NCI-H748 (cell line): ENCODE measurements around the gene CAMTA1.
"Not testable (repeated sequence)": the region's sequence is repeated elsewhere in the genome, so short reads cannot be mapped to it uniquely, and the experiment has no call there.

ENCODE experiments used
- DNase-seq: peaks from one replicate; lab custom pipeline; 2025; ENCODE audit not compliant: unreplicated experiment; lab: John Stamatoyannopoulos, UW

CAMTA1 gene

DNA sequence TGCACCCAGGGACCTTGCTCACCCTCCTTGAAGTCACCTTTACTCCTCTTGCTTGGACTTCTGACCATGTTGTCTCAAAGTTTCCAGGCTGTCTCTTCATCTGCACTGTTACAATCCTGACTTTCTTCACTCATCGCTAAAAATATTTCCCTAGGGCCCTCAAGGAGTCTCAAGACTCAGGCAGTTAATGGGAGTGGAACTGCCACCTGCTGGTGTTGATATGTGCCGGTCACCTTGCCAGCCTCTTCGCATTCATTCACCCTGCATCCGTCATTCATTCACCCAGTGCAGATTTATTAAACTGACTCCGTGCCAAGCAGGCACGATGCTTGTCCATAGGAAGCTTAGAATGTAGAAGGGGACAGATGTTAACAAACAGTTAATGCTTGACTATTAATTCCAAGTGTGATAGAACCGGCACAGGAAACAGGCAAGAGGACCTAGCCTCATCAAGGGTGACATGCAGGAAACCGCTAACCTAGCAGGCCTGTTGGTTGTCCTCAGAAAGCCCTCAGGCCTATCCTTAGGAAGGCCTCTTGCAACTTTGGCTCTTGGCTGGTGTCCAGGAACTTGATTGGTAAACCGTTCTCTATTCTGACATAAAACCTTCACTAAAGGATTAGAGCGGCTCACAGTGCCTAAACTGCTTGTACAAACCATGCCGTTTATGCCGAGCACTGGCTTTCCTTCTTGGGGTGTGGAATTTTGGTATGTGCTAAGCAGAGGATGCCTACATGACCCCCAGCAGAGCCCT lies 342.2 kb downstream of the CAMTA1 start:
- no peak for DNase-seq

DNA sequence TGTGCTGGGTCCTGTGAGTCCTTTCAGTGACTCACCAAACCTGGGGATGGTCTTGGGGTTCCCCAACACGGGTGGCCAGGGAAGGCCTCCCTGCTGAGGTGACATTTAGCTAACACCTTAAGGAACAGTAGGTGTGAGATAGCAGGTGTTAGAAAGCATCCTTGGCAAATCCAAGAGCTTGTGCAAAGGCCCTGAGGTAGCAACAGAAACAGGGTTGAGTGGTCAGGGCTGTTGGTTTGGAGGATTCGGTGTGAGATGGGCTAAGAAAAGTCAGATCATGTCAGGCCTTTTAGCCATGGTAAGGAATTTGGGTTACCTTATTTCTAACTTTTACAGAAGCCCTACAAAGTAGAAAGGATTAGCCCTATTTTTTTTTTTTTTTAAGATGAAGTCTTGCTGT lies 343.0 kb downstream of the CAMTA1 start:
- no peak for DNase-seq

DNA sequence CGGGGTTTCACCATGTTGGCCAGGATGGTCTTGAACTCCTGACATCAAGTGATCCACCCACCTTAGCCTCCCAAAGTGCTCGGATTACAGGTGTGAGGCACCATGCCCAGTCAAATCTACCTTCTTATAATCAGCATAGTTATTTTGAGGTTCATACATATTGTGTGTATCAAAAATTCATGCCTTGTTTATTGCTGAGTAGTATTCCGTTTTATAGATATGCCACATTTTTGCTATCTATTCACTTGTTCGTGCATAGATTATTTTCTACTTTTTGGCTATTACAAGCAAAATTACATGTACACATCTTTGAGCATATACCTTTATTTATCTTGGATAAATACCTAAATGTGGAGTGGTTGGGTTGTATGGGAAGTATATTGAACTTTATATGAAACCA lies 344.9 kb downstream of the CAMTA1 start:
- no peak for DNase-seq

DNA sequence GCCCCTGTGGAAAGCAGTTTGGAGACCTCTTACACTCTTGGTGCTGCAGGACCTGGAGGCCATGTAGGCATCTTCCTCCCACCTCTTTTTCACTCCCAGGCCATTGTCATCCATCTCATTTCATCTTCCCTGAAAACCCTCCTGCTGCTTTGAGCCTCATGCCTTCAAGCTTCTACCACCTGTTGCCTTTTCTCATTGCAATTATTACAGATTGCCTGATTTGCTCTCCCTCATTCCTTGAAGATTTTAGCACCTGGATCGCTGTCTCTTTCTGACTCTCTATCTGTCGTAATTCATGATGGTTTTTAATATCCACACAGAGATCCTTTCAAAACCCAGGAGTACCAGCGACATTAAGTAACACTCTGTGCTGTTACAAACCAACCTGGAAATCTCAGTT lies 350.2 kb downstream of the CAMTA1 start:
- no peak for DNase-seq

DNA sequence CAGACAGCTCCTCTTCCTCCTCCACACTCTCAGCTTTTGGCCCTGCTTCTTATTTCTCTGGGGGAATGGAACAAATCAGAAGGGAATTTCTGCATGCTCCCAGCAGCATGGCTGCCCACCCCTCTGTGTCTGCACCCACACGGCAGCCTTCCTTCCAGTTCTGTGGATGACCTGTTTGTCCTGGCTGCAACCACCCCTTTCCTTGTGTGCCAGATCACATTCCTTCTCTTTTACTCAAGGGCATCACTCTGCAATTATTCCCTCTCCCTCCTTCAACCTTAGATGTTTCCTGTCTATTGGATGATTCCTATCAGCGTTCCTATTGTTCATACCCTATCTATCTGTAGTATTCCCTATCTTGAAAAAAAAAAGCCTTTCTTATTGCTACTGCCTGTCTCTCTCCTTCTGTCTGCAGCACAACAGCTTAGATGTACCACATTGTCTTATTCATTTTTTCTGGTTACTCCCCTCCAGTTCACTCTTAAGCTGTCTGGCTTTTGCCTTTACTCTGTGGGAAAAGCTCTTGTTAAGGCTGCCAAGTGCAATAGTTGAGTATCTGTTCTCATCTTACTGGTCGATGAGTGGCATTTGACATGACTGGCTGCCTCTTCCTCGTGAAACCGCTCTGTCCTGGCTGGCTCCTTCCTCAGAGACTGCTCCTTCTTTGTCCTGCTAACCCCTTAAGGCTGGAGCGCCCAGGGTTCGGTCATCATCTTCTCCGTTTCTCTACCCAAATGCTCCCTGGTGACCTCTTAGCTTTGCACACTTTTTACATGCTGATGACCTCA lies 351.1 kb downstream of the CAMTA1 start:
- no peak for DNase-seq

DNA sequence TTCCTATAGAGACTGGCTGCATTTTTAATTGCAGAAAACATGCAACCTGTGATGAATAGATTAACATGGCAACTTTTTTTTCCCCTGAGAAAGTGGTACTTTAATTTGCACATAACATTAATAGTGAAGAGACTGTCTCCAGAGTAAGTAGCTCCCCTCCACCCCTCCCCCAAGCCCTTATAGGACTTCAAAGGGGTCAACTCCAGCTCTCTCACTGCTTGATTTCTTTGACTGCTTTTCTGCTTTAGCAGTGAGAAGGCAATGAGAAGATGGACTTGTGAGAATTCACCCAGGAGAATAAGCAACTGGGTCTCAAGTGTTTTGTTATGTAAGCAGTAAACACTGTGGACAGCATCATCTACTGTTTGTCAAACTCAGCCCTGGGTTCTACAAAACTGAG lies 355.0 kb downstream of the CAMTA1 start:
- no peak for DNase-seq

DNA sequence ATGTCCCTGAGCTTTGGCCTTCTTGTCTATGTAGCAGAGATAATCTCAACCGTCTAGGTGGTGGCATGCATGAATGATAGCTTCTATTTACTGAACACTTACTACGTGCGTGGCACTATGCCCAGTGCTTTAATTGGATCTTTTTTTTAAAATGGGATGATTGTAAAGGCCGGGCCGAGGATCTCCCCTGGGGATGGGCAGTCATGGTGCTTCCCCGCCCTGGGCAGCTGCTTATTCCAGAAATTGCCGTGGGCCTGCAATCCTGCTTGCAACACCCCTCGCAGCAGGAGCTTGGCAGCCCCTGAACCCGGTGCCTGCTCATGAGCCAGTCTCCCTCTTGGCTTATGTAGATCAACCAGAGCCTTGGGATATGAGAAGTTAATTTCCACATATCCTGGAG lies 360.7 kb downstream of the CAMTA1 start:
- DNase-seq, result peak; percentile 10

DNA sequence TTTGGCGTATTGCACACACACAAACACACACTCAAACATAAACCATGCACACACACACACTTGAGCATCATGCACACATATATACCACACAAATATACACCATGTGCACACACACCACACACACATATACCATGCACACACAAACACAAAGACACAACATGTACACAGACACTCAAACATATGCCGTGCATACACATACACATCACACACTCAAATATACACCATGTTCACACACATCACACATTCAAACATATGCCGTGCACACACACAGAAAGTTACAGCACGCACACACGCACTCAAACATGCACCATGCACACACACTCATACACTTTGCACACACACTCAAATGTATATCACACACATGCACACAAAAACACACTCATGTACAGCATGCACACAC lies 361.5 kb downstream of the CAMTA1 start:
- DNase-seq, result no peak

DNA sequence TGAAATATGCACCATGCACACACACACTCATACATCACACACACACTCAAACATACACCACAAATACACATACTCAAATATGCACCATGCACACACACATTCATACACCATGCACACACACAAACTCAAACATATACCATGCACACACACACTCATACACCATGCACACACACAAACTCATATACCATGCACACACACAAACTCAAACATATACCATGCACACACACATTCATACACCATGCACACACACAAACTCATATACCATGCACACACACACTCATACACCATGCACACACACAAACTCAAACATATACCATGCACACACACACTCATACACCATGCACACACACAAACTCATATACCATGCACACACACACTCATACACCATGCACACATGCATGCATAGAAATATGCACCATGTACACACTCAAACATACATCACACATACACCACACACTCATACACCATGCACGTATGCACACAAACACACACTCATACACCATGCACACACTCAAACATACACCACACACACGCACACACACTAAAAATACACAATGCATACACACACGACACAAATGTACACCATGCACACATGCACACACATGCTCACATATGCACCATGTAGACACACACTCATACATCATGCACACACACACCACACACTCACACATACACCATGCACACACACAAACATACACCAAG lies 362.5 kb downstream of the CAMTA1 start:
- DNase-seq, result not testable (repeated sequence)

DNA sequence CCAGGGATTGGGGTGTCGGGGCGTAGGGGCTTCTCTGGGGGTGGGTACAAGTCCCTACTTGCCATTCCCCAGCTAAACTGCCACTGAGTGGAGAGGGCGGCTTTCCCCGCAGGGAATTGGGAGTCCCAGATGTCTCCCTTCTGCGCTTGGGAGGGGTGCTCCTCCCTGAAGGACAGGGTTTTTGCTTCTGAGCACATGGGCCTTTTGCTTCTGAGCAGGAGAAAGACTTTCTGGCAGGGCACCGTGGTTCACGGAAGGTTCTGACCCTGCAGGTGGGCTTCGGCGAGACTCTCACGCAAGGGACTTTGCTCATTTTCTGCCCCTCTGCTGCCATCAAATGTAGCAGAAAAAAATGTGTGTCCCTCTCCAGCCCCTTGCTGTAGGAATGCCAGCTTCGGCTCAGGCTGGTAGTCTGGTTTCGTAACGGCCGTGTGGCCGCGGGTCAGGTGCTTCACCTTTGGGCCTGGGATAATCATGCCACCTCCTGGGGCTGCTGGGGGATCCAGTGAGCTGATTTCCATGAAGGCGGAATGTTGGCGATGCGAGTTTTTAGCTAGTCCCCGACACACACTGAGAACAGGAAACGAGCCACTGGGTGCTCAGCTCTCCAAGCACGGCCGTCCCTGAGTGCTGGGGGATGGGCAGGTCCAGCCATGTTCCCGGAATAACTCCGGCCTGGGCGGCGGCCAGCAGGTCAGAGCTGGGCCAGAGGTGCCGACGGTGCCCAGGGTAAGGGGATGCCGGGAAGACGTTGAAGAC lies 364.0 kb downstream of the CAMTA1 start:
- DNase-seq, result no peak

DNA sequence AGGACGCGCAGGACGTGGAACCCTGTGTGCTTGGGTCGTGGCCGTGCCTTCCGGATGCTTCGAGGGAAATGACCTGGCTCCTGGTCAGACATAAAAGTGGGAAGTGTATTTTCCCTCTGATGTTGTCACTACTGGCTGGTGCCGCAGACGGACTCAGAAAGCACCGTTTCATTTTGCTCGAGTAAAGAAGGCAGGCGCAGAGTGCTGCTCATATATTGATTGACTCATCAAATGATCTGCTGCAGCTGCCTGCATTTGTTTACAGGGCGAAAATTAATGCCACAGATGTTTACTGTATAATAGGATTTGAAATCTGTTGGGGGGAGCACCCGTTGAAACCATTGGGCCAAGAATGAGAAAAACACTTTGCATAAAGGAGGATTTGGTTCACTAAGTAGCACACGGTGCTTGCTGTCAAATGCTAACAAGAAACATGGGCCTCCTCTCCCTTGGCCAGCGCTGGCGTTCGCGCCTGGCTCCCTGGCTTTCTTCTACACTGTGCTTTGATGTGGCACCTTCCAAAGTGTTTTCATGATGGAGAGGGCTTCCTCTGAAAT lies 365.5 kb downstream of the CAMTA1 start:
- DNase-seq, result no peak

DNA sequence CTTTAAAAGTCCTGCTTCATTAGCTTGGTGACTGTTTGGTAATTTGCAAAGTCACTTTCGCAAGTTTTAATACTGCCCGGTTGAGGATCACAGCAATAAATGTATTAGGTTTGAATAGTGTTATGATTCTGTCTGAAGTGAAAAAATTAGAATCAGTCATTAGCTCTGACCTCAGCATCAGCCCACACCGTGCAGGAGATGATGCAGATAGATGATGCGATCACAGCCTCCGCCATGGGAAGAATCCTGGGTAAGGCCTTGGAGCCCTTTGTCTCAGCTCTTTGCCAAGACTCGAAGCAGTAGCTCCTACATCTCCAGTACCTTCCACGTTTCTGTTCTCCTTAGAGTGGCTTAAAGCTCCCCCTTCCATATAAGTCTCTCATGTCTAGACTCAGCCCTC lies 366.7 kb downstream of the CAMTA1 start:
- DNase-seq, result no peak

DNA sequence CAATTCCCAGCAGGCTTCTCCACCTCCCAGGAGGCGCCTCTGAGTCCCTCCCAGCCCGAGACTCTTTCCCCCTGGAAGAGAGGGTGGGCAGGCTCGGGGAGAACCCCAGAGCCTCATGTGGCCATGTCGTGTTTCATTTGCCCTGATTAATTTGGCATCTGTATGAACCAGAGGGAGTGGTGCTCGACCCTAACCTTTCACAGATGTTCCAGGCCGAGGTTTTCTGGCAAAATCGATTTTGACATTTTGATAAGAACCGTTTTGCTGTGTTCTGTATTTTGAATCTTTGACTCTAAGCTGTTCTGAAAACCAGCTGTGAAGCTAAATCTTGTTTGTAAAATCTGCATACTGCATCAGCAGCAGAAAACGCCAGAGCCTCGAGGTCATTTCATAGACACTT lies 367.4 kb downstream of the CAMTA1 start:
- DNase-seq, result no peak

DNA sequence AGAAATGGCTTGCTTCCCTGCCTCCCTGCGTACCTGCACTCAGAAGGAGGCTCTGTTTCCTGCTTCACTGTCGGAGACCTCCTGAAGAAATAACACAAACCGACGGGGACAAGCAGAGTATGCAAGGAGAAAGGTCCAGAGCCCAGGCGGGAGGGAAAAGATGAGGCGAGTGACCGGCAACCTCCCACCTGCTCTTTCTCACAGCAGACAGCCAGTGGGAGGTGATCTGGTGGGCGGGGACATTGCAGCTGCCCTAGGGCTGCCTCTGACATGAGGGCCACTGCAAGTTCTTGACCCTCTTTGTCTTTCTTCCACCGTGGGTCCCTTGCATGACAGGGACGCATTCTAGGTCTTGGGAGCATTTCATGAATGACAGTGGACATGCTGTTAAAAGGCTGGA lies 368.2 kb downstream of the CAMTA1 start:
- no peak for DNase-seq

DNA sequence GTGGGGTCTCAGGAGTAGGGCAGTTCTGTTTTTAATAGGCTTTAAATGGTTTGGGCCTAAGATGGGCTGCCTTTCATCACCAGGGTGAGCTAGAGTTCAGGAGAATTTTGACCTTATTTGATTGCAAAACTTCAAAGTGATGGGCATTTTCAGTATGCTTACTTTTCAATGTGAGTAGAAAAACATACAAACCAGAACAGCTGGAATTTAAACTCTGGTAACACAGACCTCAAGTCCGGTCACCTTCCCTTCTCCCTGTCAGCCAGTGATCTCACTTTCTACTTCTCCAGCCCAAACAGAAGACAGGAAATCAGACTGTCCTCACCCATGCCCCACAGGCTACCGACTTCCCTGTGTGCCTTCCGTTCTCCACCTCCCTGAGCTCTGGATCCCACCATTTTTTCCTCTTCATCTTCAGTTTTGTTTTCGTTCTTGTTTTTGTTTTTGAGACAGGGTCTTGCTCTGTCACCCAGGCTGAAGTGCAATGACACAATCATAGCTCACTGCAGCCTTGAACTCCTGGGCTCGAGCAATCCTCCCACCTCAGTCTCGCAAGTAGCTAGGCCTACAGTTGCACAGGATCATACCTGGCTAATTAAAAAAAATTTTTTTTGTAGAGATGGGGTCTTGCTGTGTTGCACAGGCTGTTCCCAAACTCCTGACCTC lies 374.0 kb downstream of the CAMTA1 start:
- no peak for DNase-seq

DNA sequence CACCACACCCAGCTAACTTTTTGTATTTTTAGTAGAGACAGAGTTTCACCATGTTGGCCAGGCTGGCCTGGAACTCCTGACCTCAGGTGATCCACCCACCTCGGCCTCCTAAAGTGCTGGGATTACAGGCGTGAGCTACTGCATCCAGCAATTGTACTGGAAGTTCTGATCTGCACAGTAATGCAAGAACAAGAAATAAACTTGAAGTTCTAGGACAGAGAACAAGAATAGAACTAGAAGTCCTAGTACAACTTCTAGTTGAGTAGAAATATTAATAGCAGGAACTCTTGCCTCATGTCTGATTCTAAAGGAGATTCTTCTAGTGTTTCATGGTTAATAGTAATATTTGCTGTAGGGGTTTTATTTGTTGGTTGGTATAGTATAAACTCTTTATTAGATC lies 383.3 kb downstream of the CAMTA1 start:
- DNase-seq, result not testable (repeated sequence)

DNA sequence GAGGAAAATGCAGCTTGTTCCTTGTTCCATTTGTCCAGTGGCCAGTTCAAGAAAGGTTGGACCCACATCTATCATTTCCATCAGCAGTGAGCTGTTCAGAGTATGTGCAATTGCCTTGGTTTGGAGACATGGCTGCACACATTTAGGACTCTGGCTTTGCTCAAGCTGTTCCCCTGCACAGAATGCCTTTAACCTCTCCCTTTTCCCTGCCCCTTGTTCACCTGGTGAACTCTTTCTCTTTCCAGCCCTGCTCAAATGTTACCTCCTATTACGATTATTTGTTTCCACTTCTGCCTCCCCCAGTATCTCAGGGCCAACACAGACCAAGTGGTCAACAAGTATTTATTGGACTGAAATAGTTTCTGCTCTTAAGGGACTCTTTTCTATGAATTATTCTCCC lies 385.9 kb downstream of the CAMTA1 start:
- no peak for DNase-seq

DNA sequence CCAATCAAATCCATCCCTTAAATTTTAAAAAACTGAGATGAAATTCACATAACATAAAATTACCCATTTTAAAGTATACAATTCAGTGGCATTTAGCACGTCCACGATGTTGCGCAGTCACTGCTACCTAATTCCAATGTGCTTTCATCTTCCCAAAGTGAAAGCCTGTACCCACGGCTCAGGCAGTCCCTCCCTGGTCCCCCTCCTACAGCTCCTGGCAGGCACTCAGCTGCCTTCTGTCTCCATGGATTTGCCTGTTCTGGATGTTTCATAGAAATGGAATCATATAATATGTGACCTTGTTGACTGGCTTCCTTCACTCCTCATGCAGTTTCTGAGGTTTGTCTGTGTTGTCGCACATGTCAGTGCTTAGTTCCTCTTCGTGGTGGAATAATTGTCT lies 386.3 kb downstream of the CAMTA1 start:
- DNase-seq, result no peak

DNA sequence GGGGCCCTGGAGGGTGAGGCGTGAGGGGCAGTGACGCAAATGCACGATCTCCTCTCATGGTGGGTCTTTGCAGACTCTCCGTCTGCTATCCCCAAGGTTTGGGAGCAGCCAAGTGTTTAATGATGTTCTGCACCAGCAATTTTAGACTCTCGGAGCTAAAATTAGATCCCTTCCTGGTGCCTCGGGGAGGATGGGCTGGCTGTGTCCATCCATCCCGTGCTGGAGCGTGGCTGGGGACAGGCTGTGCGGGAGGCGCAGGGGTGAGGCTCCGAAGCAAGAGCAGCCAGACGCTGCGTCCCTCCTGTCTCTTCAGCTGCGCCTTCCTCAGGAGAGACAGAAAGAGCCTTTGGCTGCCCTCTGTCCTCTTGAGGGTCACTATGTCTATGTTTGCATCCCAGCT lies 387.6 kb downstream of the CAMTA1 start:
- no peak for DNase-seq

DNA sequence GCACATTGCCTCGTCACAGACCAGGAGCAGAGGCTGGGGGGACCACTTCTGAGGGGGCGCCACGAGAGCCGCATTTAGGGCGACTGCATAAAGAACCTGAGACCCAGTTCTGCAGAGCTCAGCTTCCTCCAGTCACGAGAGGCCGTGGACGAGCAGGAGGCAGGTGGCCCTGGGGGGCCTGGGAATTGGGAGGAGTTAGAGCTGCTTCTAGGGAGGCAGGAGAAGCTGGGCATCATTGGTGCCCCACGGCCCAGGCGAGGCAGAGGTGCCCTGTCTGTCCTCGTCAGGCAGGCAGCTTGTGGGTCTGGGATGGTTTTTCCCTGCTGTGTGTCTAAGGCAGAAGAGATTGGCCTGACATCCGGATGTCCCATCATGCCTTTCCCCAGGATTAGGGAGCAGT lies 389.3 kb downstream of the CAMTA1 start:
- no peak for DNase-seq
